ENCODE data around the gene SHROOM3. TPM values are rescaled to one million over a fixed set of nuclear protein-coding genes. Genes with fewer than 3 reads are reported as not detected.

The SHROOM3 gene
- polyA plus RNA-seq, 1 donor from 2014 or later: 2.7 TPM

GRCh38 chr4:76694056-76694455 is 259.0 kb downstream of the SHROOM3 start:
- Histone ChIP-seq H3K9me2 (ENCODE audit: insufficient read depth, low read length) (no peaks in the 10 kb centered on the region), H3K79me2 (replicated peaks; ENCODE audit: insufficient read depth, low read length) (peaks cover 90% of the 10 kb centered on the region), H3K36me3 (ENCODE audit: insufficient read depth, low read length) (no peaks in the 10 kb centered on the region), H3K4me2 (ENCODE audit: low read length) (no peak overlapping the region), H3F3A (ENCODE audit: insufficient read depth, low read length, poor library complexity, severe bottlenecking) (no peaks in the 10 kb centered on the region), H3K27ac (ENCODE audit: low read length) (no peak overlapping the region), H4K20me1 (ENCODE audit: insufficient read depth) (no peaks in the 10 kb centered on the region), H3K9me3 (ENCODE audit: low read length) (no peaks in the 10 kb centered on the region), H2AFZ (ENCODE audit: low read depth, low read length) (no peak overlapping the region), H3K4me3 (ENCODE audit: low read length) (no peak overlapping the region), H3K27me3 (ENCODE audit: insufficient read depth, low read depth, low read length) (no peaks in the 10 kb centered on the region), H3K9ac (ENCODE audit: low read length) (no peak overlapping the region)
- TF ChIP-seq EZH2 (IDR thresholded peaks at IDR 0.05; ENCODE audit: borderline replicate concordance, insufficient read depth, low read length, poor library complexity, severe bottlenecking): no peak
- TF ChIP-seq EP300 (conservative IDR thresholded peaks at IDR 0.05; ENCODE audit: poor library complexity, severe bottlenecking): no peak
- no peak for TF ChIP-seq SMC3 (conservative IDR thresholded peaks at IDR 0.05; ENCODE audit: poor library complexity)
- no peak for TF ChIP-seq MXI1 (conservative IDR thresholded peaks at IDR 0.05; ENCODE audit: poor library complexity, severe bottlenecking)

- no peaks in the 10 kb centered on the region for H3K36me3 ChIP-seq (ENCODE audit: insufficient read depth, low read length)
- peak overlapping the region; percentile 41 for H2AFZ ChIP-seq (ENCODE audit: low read depth, low read length)
- no peaks in the 10 kb centered on the region for H3K9me2 ChIP-seq (ENCODE audit: insufficient read depth, low read length)
- H3K27ac ChIP-seq (ENCODE audit: low read length): peak overlapping the region; percentile 55
- H4K20me1 ChIP-seq (ENCODE audit: insufficient read depth): no peaks in the 10 kb centered on the region
- peak overlapping the region; percentile 28 for H3K4me2 ChIP-seq (ENCODE audit: low read length)
- H3K9me3 ChIP-seq (ENCODE audit: low read length): no peaks in the 10 kb centered on the region
- H3F3A ChIP-seq (ENCODE audit: insufficient read depth, low read length, poor library complexity, severe bottlenecking): no peaks in the 10 kb centered on the region
- TF ChIP-seq MXI1 (conservative IDR thresholded peaks at IDR 0.05; ENCODE audit: poor library complexity, severe bottlenecking) (peak; percentile 75), EP300 (conservative IDR thresholded peaks at IDR 0.05; ENCODE audit: poor library complexity, severe bottlenecking) (peak; percentile 34), EZH2 (IDR thresholded peaks at IDR 0.05; ENCODE audit: borderline replicate concordance, insufficient read depth, low read length, poor library complexity, severe bottlenecking) (no peak), TAF1 (IDR thresholded peaks at IDR 0.05; ENCODE audit: low read depth) (peak; percentile 31), SMC3 (conservative IDR thresholded peaks at IDR 0.05; ENCODE audit: poor library complexity) (no peak), POLR2AphosphoS5 (IDR thresholded peaks at IDR 0.05) (peak; percentile 49)
- peaks cover 94% of the 10 kb centered on the region for H3K79me2 ChIP-seq (replicated peaks; ENCODE audit: insufficient read depth, low read length)
- H3K4me3 ChIP-seq (ENCODE audit: low read length): peak overlapping the region; percentile 49
- no peaks in the 10 kb centered on the region for H3K27me3 ChIP-seq (ENCODE audit: insufficient read depth, low read depth, low read length)
- H3K9ac ChIP-seq (ENCODE audit: low read length): peak overlapping the region; percentile 36
Observed at GRCh38 chr4:76696109-76696508, 261.1 kb downstream of the SHROOM3 start.

GRCh38 chr4:76697129-76697803 is 262.2 kb downstream of the SHROOM3 start:
- Histone ChIP-seq H3K36me3 (ENCODE audit: insufficient read depth, low read length) (no peaks in the 10 kb centered on the region), H3K9me3 (ENCODE audit: low read length) (no peaks in the 10 kb centered on the region), H3K9ac (ENCODE audit: low read length) (no peak overlapping the region), H3K27ac (ENCODE audit: low read length) (no peak overlapping the region), H3K27me3 (ENCODE audit: insufficient read depth, low read depth, low read length) (no peaks in the 10 kb centered on the region), H4K20me1 (ENCODE audit: insufficient read depth) (no peaks in the 10 kb centered on the region), H3K9me2 (ENCODE audit: insufficient read depth, low read length) (no peaks in the 10 kb centered on the region), H3K4me3 (ENCODE audit: low read length) (no peak overlapping the region), H2AFZ (ENCODE audit: low read depth, low read length) (no peak overlapping the region), H3K4me2 (ENCODE audit: low read length) (no peak overlapping the region), H3K79me2 (replicated peaks; ENCODE audit: insufficient read depth, low read length) (peaks cover 94% of the 10 kb centered on the region), H3F3A (ENCODE audit: insufficient read depth, low read length, poor library complexity, severe bottlenecking) (no peaks in the 10 kb centered on the region)
- TF ChIP-seq TAF1 (IDR thresholded peaks at IDR 0.05; ENCODE audit: low read depth) (no peak), RAD21 (conservative IDR thresholded peaks at IDR 0.05) (no peak), POLR2AphosphoS5 (IDR thresholded peaks at IDR 0.05) (no peak), CTCF (IDR thresholded peaks at IDR 0.05; ENCODE audit: poor library complexity, severe bottlenecking) (no peak), EP300 (conservative IDR thresholded peaks at IDR 0.05; ENCODE audit: poor library complexity, severe bottlenecking) (no peak), EZH2 (IDR thresholded peaks at IDR 0.05; ENCODE audit: borderline replicate concordance, insufficient read depth, low read length, poor library complexity, severe bottlenecking) (no peak), MXI1 (conservative IDR thresholded peaks at IDR 0.05; ENCODE audit: poor library complexity, severe bottlenecking) (no peak), REST (IDR thresholded peaks at IDR 0.05; ENCODE audit: borderline replicate concordance) (no peak), SMC3 (conservative IDR thresholded peaks at IDR 0.05; ENCODE audit: poor library complexity) (no peak)

Measured in neural cell (in vitro differentiated cells).